CD14-positive monocyte (primary cell): Measurements from ENCODE around the gene GOLIM4. TPM values are rescaled to one million over a fixed set of nuclear protein-coding genes. Genes with fewer than 3 reads are reported as not detected.

Experiments used
- DNase-seq, 3 donors: peaks; one replicate each; pipeline ENCODE4 v3.0.0-alpha.2; 2011 to 2022
- H2AFZ ChIP-seq: 2 replicates; pipeline ENCODE4 v1.6.0; 2012; ENCODE audit warnings: mild to moderate bottlenecking, low read depth, low read length, inconsistent platforms; ENCODE audit not compliant: insufficient read depth, poor library complexity, severe bottlenecking
- H3K27ac ChIP-seq, 2 donors: 1 replicate in 1 of 2; 2 replicates in 1 of 2; pipeline ENCODE4 v1.5.1; 2012 to 2013; ENCODE audit warnings: low read length in 2 of 2, control low read depth in 1 of 2, inconsistent platforms in 1 of 2, low read depth in 1 of 2, mild to moderate bottlenecking in 1 of 2
- H3K27me3 ChIP-seq, 2 donors: one replicate each; pipeline versions ENCODE4 v1.6.0 to v1.6.1; 2011 to 2013; ENCODE audit warnings: low read length in 2 of 2; ENCODE audit not compliant: control insufficient read depth in 2 of 2, insufficient read depth in 2 of 2
- H3K36me3 ChIP-seq, 2 donors: replicated peaks in 1 of 2; 1 replicate in 1 of 2; 2 replicates in 1 of 2; pipeline versions ENCODE4 v1.5.1 to v1.6.1; 2012 to 2013; ENCODE audit warnings: low read length in 2 of 2, control low read depth in 1 of 2, inconsistent platforms in 1 of 2, mild to moderate bottlenecking in 1 of 2; ENCODE audit not compliant: insufficient read depth in 2 of 2, control insufficient read depth in 1 of 2
- H3K4me1 ChIP-seq, 2 donors: 1 replicate in 1 of 2; 2 replicates in 1 of 2; pipeline versions ENCODE4 v1.5.1 to v1.6.1; 2012 to 2013; ENCODE audit warnings: low read length in 2 of 2, control low read depth in 1 of 2, inconsistent platforms in 1 of 2, mild to moderate bottlenecking in 1 of 2, moderate library complexity in 1 of 2; ENCODE audit not compliant: insufficient read depth in 2 of 2, control insufficient read depth in 1 of 2
- H3K4me2 ChIP-seq: replicated peaks from 2 replicates; pipeline ENCODE3; 2012; ENCODE audit warnings: low read length, moderate library complexity, mild to moderate bottlenecking; ENCODE audit not compliant: poor library complexity, severe bottlenecking; ENCODE audit errors: extremely low read depth
- H3K4me3 ChIP-seq, 3 experiments: fragments of 200-600 bp in 1 of 3; sonication (generic) in 1 of 3; replicated peaks in 1 of 3; 1 replicate in 2 of 3; 2 replicates in 1 of 3; pipeline ENCODE4 v1.5.1; 2011 to 2013; ENCODE audit warnings: low read length in 3 of 3, mild to moderate bottlenecking in 3 of 3, control low read depth in 2 of 3, low read depth in 2 of 3, inconsistent platforms in 1 of 3, moderate library complexity in 1 of 3
- H3K79me2 ChIP-seq: 2 replicates; pipeline ENCODE4 v1.6.0; 2012; ENCODE audit warnings: mild to moderate bottlenecking, control low read depth, inconsistent platforms, low read length, moderate library complexity; ENCODE audit not compliant: insufficient read depth
- H3K9ac ChIP-seq: 2 replicates; pipeline ENCODE4 v1.6.0; 2017; ENCODE audit warnings: low read length, mild to moderate bottlenecking; ENCODE audit not compliant: insufficient read depth, poor library complexity, severe bottlenecking
- H3K9me3 ChIP-seq, 2 donors: replicated peaks in 1 of 2; 1 replicate in 1 of 2; 2 replicates in 1 of 2; pipeline versions ENCODE4 v1.5.1 to v1.6.1; 2012 to 2013; ENCODE audit warnings: low read length in 2 of 2, control low read depth in 1 of 2; ENCODE audit not compliant: control insufficient read depth in 1 of 2, insufficient read depth in 1 of 2
- H4K20me1 ChIP-seq: 2 replicates; pipeline ENCODE4 v1.6.0; 2012; ENCODE audit warnings: mild to moderate bottlenecking, low read length, control low read depth, moderate library complexity; ENCODE audit not compliant: insufficient read depth
- H3K27ac Mint-ChIP-seq, 7 donors: one replicate each; pipeline ENCODE4 v1.8.0; 2020; ENCODE audit warnings: mild to moderate bottlenecking in 7 of 7, mixed read lengths in 7 of 7, moderate library complexity in 6 of 7, inconsistent platforms in 2 of 7
- H3K27me3 Mint-ChIP-seq, 3 donors: one replicate each; pipeline ENCODE4 v1.8.0; 2021 to 2022; ENCODE audit warnings: low read depth in 3 of 3, mild to moderate bottlenecking in 3 of 3, mixed read lengths in 3 of 3, moderate library complexity in 3 of 3, inconsistent platforms in 1 of 3
- H3K36me3 Mint-ChIP-seq, 2 donors: one replicate each; pipeline ENCODE4 v1.8.0; 2020; ENCODE audit warnings: mixed read lengths in 2 of 2, inconsistent platforms in 1 of 2, mild to moderate bottlenecking in 1 of 2
- H3K4me1 Mint-ChIP-seq: one replicate; pipeline ENCODE4 v1.8.0; 2020; ENCODE audit warnings: mild to moderate bottlenecking, mixed read lengths
- H3K4me3 Mint-ChIP-seq, 2 donors: one replicate each; pipeline ENCODE4 v1.8.0; 2020; ENCODE audit warnings: mild to moderate bottlenecking in 2 of 2, mixed read lengths in 2 of 2, moderate library complexity in 1 of 2
- H3K9me3 Mint-ChIP-seq, 7 donors: one replicate each; pipeline ENCODE4 v1.8.0; 2020 to 2022; ENCODE audit warnings: mixed read lengths in 7 of 7, mild to moderate bottlenecking in 6 of 7, moderate library complexity in 6 of 7, inconsistent platforms in 2 of 7
- WGBS: methylation state at CpG from one replicate; pipeline ENCODE4 v1.1.5; 2013; ENCODE audit warnings: missing lambda C conversion rate; ENCODE audit not compliant: insufficient coverage; 5-methylcytosine and 5-hydroxymethylcytosine counted together
- intact Hi-C, 2 donors: fragments of 100-400 bp; cut with micrococcal nuclease; formaldehyde crosslinking; loops; one replicate each; pipeline versions ENCODE4 v1.15.0 to v1.15.1; 2023
- polyA plus RNA-seq, 3 donors: library from polyadenylated mRNA; depleted of rRNA in 1 of 3; unstranded in 2 of 3; stranded (reverse) in 1 of 3; fragments of 300-500 nt in 2 of 3; fragments of >200 nt in 1 of 3; fragmentation: Illumina TruSeq in 2 of 3; gene quantifications; 1 replicate in 2 of 3; 2 replicates in 1 of 3; pipeline ENCODE4 v1.2.3, GENCODE V29; 2012 to 2021
- TF ChIP-seq, protein P1 (sequence below): fragments of 200-600 bp; IDR thresholded peaks from one replicate; pipeline ENCODE4 v1.8.0; 2022; ENCODE audit warnings: antibody characterized with exemption, mild to moderate bottlenecking

Gene GOLIM4
- polyA plus RNA-seq, 3 donors, result 3.5 to 6.4 (median 5.8) TPM

DNA sequence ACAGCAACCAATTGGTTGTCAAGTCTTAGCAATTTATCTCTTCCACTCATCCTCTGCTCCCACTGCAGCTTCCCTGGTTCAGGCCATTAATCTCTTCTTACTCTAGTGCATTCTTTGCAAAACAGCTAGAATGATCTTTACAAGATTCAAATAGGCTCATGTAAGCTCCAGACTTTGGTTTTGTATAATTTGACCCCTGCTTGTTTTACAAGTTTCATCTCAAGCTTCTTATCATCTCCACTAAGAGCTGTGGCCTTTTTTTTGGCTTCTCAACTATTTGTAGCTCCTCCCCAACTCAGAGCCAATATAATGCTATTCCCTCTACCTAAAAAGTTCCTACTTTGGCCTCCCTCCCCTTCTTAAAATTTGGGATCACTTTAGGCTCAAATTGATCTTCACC is 121.8 kb downstream of the GOLIM4 start:
- TF ChIP-seq, protein P1, sequence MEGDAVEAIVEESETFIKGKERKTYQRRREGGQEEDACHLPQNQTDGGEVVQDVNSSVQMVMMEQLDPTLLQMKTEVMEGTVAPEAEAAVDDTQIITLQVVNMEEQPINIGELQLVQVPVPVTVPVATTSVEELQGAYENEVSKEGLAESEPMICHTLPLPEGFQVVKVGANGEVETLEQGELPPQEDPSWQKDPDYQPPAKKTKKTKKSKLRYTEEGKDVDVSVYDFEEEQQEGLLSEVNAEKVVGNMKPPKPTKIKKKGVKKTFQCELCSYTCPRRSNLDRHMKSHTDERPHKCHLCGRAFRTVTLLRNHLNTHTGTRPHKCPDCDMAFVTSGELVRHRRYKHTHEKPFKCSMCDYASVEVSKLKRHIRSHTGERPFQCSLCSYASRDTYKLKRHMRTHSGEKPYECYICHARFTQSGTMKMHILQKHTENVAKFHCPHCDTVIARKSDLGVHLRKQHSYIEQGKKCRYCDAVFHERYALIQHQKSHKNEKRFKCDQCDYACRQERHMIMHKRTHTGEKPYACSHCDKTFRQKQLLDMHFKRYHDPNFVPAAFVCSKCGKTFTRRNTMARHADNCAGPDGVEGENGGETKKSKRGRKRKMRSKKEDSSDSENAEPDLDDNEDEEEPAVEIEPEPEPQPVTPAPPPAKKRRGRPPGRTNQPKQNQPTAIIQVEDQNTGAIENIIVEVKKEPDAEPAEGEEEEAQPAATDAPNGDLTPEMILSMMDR, result no peak
- no peaks in the 10 kb centered on the region for H3K9me3 Mint-ChIP-seq
- DNase-seq, result no peak

DNA sequence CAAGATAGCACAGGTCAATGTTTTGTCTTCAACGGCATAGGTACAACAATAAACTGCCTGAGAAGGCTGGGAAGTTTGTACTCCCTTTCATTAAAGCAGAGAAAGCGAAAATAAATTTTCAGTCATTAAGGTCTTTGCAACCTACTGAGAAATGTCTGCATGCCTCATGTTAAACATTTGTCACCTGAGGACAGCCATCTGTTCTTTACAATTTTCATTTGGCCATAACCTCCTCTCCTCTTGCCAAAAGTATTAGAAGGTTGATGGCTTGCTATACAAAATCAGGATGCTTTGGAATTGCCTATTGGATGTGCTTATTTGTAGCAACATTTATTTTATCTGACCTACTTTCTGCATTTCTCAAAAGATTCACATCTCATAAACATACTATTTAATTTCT is 122.7 kb downstream of the GOLIM4 start:
- no peaks in the 10 kb centered on the region for H3K9me3 ChIP-seq
- H4K20me1 ChIP-seq, result no peaks in the 10 kb centered on the region
- H2AFZ ChIP-seq, result no peak overlapping the region
- H3K4me3 ChIP-seq, result no peak overlapping the region
- H3K9me3 Mint-ChIP-seq, result no peaks in the 10 kb centered on the region
- WGBS, result 83% methylated on average over 1 of the region's 2 CpGs
- H3K36me3 ChIP-seq, result no peaks in the 10 kb centered on the region
- H3K36me3 Mint-ChIP-seq, result no peaks in the 10 kb centered on the region
- H3K27ac ChIP-seq, result no peak overlapping the region
- H3K79me2 ChIP-seq, result no peaks in the 10 kb centered on the region
- intact Hi-C loops, result no loop called here
- no peak overlapping the region for H3K27ac Mint-ChIP-seq
- no peaks in the 10 kb centered on the region for H3K27me3 ChIP-seq
- H3K4me3 Mint-ChIP-seq, result no peak overlapping the region
- H3K4me2 ChIP-seq, result no peak overlapping the region
- no peak overlapping the region for H3K9ac ChIP-seq
- H3K4me1 ChIP-seq, result no peaks in the 10 kb centered on the region
- H3K4me1 Mint-ChIP-seq, result peaks cover 8% of the 10 kb centered on the region
- DNase-seq, result no peak
- peaks cover 0 to 1% (median 0%) of the 10 kb centered on the region in 3 donors for H3K27me3 Mint-ChIP-seq
- TF ChIP-seq, protein P1, result no peak

More for the DNA sequence above, 121.8 kb downstream of the GOLIM4 start:
- no peak overlapping the region for H3K4me3 ChIP-seq
- no peaks in the 10 kb centered on the region for H3K9me3 ChIP-seq
- H4K20me1 ChIP-seq, result no peaks in the 10 kb centered on the region
- H3K27ac Mint-ChIP-seq, result no peak overlapping the region
- no peaks in the 10 kb centered on the region for H3K27me3 ChIP-seq
- H3K27me3 Mint-ChIP-seq, result peaks cover 0 to 1% (median 0%) of the 10 kb centered on the region in 3 donors
- H3K79me2 ChIP-seq, result no peaks in the 10 kb centered on the region
- H3K4me3 Mint-ChIP-seq, result no peak overlapping the region
- no peaks in the 10 kb centered on the region for H3K4me1 ChIP-seq
- intact Hi-C loops, result no loop called here
- no peaks in the 10 kb centered on the region for H3K36me3 Mint-ChIP-seq
- H3K9ac ChIP-seq, result no peak overlapping the region
- H3K36me3 ChIP-seq, result no peaks in the 10 kb centered on the region
- H3K4me2 ChIP-seq, result no peak overlapping the region
- no peak overlapping the region for H2AFZ ChIP-seq
- peaks cover 8% of the 10 kb centered on the region for H3K4me1 Mint-ChIP-seq
- H3K27ac ChIP-seq, result no peak overlapping the region
